ENCODE results near the gene SLIT3. TPM values are rescaled to one million over a fixed set of nuclear protein-coding genes. Genes with fewer than 3 reads are reported as not detected.
A peak's percentile ranks its signal among the peaks of the same experiment; 100 is the strongest.

Gene SLIT3
- total RNA-seq, 2 donors from 2014 or later: 6.6 to 6.7 TPM

- Histone ChIP-seq H3K27me3 (no peaks in the 10 kb centered on the region), H3K27ac (no peak overlapping the region), H3K4me3 (no peak overlapping the region), H3K36me3 (replicated peaks in 1 of 2; ENCODE audit: insufficient read depth in 1 of 2, low read depth in 2 of 2) (no peaks in the 10 kb centered on the region), H3K4me1 (no peaks in the 10 kb centered on the region), H3K9me3 (no peaks in the 10 kb centered on the region)
- ATAC-seq (no peak), DNase-seq (no peak)
- intact Hi-C loops (cut with DNase I): loop anchor here (10.0 kb wide), 3 partner anchors 215 to 595 kb away; partner anchors contain the start of gene SPDL1
- TF ChIP-seq POLR2A (IDR thresholded peaks at IDR 0.05) (no peak), CTCF (IDR thresholded peaks at IDR 0.05) (no peak)
- WGBS, 2 donors: 35 to 44% methylated on average over 8 of the region's 8 CpGs
Observed at GRCh38 chr5:168989731-168990505, 311.0 kb downstream of the SLIT3 start.

GRCh38 chr5:168988699-168989098, 312.2 kb downstream of the SLIT3 start:
- ATAC-seq (no peak), DNase-seq (no peak)
- Histone ChIP-seq H3K4me3 (no peak overlapping the region), H3K27me3 (no peaks in the 10 kb centered on the region), H3K27ac (no peak overlapping the region), H3K4me1 (no peaks in the 10 kb centered on the region), H3K36me3 (replicated peaks in 1 of 2; ENCODE audit: insufficient read depth in 1 of 2, low read depth in 2 of 2) (no peaks in the 10 kb centered on the region), H3K9me3 (no peaks in the 10 kb centered on the region)
- 50 to 60% methylated on average over 2 of the region's 2 CpGs for WGBS, 2 donors
- no peak for TF ChIP-seq CTCF (IDR thresholded peaks at IDR 0.05)
- no peak for TF ChIP-seq POLR2A (IDR thresholded peaks at IDR 0.05)
- intact Hi-C loops (cut with DNase I): loop anchor here (10.0 kb wide), 1 partner anchor 596 kb away; the partner anchor contains the start of gene SPDL1

GRCh38 chr5:168987543-168988300, 313.2 kb downstream of the SLIT3 start:
- H3K36me3 ChIP-seq (replicated peaks in 1 of 2; ENCODE audit: insufficient read depth in 1 of 2, low read depth in 2 of 2): no peaks in the 10 kb centered on the region
- H3K9me3 ChIP-seq: no peaks in the 10 kb centered on the region
- no peak overlapping the region for H3K4me3 ChIP-seq
- ATAC-seq (peak; percentile 66), DNase-seq (peak; percentile 74 to 87 (median 76))
- 14 to 16% methylated on average over 10 to 11 of the region's 11 CpGs for WGBS, 2 donors
- intact Hi-C loops (cut with DNase I): loop anchor here (10.0 kb wide), 1 partner anchor 597 kb away; the partner anchor contains the start of gene SPDL1
- no peak overlapping the region for H3K27ac ChIP-seq
- peak; percentile 77 to 90 (median 84) for TF ChIP-seq CTCF (IDR thresholded peaks at IDR 0.05)
- TF ChIP-seq POLR2A (IDR thresholded peaks at IDR 0.05): no peak
- no peaks in the 10 kb centered on the region for H3K27me3 ChIP-seq
- no peaks in the 10 kb centered on the region for H3K4me1 ChIP-seq

GRCh38 chr5:168985454-168985853, 315.5 kb downstream of the SLIT3 start:
- Histone ChIP-seq H3K36me3 (replicated peaks in 1 of 2; ENCODE audit: insufficient read depth in 1 of 2, low read depth in 2 of 2) (no peaks in the 10 kb centered on the region), H3K4me1 (no peaks in the 10 kb centered on the region), H3K4me3 (no peak overlapping the region), H3K27ac (no peak overlapping the region), H3K27me3 (no peaks in the 10 kb centered on the region), H3K9me3 (no peaks in the 10 kb centered on the region)
- TF ChIP-seq POLR2A (IDR thresholded peaks at IDR 0.05): no peak
- no peak for TF ChIP-seq CTCF (IDR thresholded peaks at IDR 0.05)
- intact Hi-C loops (cut with DNase I): loop anchor here (10.0 kb wide), 1 partner anchor 599 kb away; the partner anchor contains the start of gene SPDL1
- 58 to 69% methylated on average over 5 of the region's 5 CpGs for WGBS, 2 donors
- ATAC-seq (no peak), DNase-seq (no peak)
